GM18951 (cell line): ENCODE measurements around the gene MAMSTR.

Experiments used
- POLR2A ChIP-seq: IDR thresholded peaks from 4 replicates; pipeline ENCODE4 v1.6.1; 2011; ENCODE audit warnings: mild to moderate bottlenecking; ENCODE audit not compliant: insufficient read length, insufficient read depth; ENCODE audit errors: extremely low read depth
- in situ Hi-C: fragments of 300-500 bp; cut with MboI; formaldehyde crosslinking; loops from one replicate; pipeline ENCODE4 v1.12.0; 2022; ENCODE audit warnings: low sequenced_read_pairs, mixed read lengths, inconsistent platforms; ENCODE audit not compliant: unreplicated experiment

MAMSTR gene

GRCh38 chr19:48752496-48753365 lies 33.2 kb upstream of the MAMSTR start, which contains the start of gene FUT1:
FUT1 (minus strand) TSS chr19:48752641; CDS start chr19:48751281, 1,360 bp downstream.
- in situ Hi-C loops: no loop called here
- peak; percentile 25 for TF ChIP-seq POLR2A

GRCh38 chr19:48751845-48752495 lies 32.4 kb upstream of the MAMSTR start:
- TF ChIP-seq POLR2A: no peak
- in situ Hi-C loops: no loop called here

GRCh38 chr19:48750771-48751504 lies 31.4 kb upstream of the MAMSTR start:
- in situ Hi-C loops: no loop called here
- no peak for TF ChIP-seq POLR2A

- TF ChIP-seq POLR2A: no peak
- in situ Hi-C loops: no loop called here
Measured at GRCh38 chr19:48750351-48750750, 30.8 kb upstream of the MAMSTR start.

- TF ChIP-seq POLR2A: no peak
- in situ Hi-C loops: no loop called here
Measured at GRCh38 chr19:48749571-48750198, 30.2 kb upstream of the MAMSTR start.

- in situ Hi-C loops: no loop called here
- no peak for TF ChIP-seq POLR2A
Measured at GRCh38 chr19:48746738-48747575, 27.4 kb upstream of the MAMSTR start, which contains the start of gene IZUMO1. IZUMO1 (minus strand) TSS chr19:48746909; CDS start chr19:48745859, 1,050 bp downstream.

GRCh38 chr19:48746110-48746509 lies 26.6 kb upstream of the MAMSTR start:
- TF ChIP-seq POLR2A: no peak
- in situ Hi-C loops: no loop called here

GRCh38 chr19:48745208-48745995 lies 25.9 kb upstream of the MAMSTR start:
- in situ Hi-C loops: no loop called here
- TF ChIP-seq POLR2A: no peak

- in situ Hi-C loops: no loop called here
- no peak for TF ChIP-seq POLR2A
Measured at GRCh38 chr19:48742096-48742495, 22.6 kb upstream of the MAMSTR start.

GRCh38 chr19:48741129-48741999 lies 21.8 kb upstream of the MAMSTR start:
- no peak for TF ChIP-seq POLR2A
- in situ Hi-C loops: no loop called here
